ENCODE results near the gene GNG5. TPM values are rescaled to one million over a fixed set of nuclear protein-coding genes. Genes with fewer than 3 reads are reported as not detected.

Gene GNG5
- total RNA-seq, 2 donors from 2014 or later: 116 to 133 TPM

Other genes with a start within 250 kb of the GNG5 start
- gene SAMD13, start 204.9 kb downstream of the GNG5 start, total RNA-seq: under 1 TPM in 1 of 2 donors, not detected in 1; 0.29 TPM
- gene DNASE2B, start 108.1 kb downstream of the GNG5 start, total RNA-seq: not detected
- gene RPF1, start 27.3 kb downstream of the GNG5 start, total RNA-seq: 10 to 100 TPM; 44.6 to 62.5 TPM
- gene SPATA1, start 195 bp downstream of the GNG5 start, total RNA-seq: 1 to 10 TPM in 1 of 2 donors, under 1 TPM in 1; 0.96 to 3.0 TPM
- gene CTBS, start 67.9 kb upstream of the GNG5 start, total RNA-seq: 10 to 100 TPM; 14.6 to 22.8 TPM
- gene SSX2IP, start 183.9 kb upstream of the GNG5 start, total RNA-seq: 10 to 100 TPM in 1 of 2 donors, 1 to 10 TPM in 1; 9.9 to 11.2 TPM

Measured in activated naive CD4-positive, alpha-beta T cell treated with anti-CD3 and anti-CD28 coated beads, Interleukin-2, amount 50 U/mL, for 72 hours (primary cell).